T47D (cell line): Measurements from ENCODE around the gene SBF1.

Experiments
- DNase-seq, 2 experiments: peaks; one replicate each; pipeline versions ENCODE4 v3.0.0 to v3.0.0-alpha.2; 2011 to 2012; ENCODE audit warnings: low read depth in 1 of 2, low spot score in 1 of 2
- JUND ChIP-seq: IDR thresholded peaks from 2 replicates; pipeline ENCODE4 v1.6.1; 2012; ENCODE audit warnings: low read depth
- in situ Hi-C: cut with HindIII; loops from 2 replicates; pipeline ENCODE4 v1.10.0; 2016; ENCODE audit warnings: low sequenced_read_pairs, low pct_unique_long_range_greater_than_20kb

The SBF1 gene

DNA sequence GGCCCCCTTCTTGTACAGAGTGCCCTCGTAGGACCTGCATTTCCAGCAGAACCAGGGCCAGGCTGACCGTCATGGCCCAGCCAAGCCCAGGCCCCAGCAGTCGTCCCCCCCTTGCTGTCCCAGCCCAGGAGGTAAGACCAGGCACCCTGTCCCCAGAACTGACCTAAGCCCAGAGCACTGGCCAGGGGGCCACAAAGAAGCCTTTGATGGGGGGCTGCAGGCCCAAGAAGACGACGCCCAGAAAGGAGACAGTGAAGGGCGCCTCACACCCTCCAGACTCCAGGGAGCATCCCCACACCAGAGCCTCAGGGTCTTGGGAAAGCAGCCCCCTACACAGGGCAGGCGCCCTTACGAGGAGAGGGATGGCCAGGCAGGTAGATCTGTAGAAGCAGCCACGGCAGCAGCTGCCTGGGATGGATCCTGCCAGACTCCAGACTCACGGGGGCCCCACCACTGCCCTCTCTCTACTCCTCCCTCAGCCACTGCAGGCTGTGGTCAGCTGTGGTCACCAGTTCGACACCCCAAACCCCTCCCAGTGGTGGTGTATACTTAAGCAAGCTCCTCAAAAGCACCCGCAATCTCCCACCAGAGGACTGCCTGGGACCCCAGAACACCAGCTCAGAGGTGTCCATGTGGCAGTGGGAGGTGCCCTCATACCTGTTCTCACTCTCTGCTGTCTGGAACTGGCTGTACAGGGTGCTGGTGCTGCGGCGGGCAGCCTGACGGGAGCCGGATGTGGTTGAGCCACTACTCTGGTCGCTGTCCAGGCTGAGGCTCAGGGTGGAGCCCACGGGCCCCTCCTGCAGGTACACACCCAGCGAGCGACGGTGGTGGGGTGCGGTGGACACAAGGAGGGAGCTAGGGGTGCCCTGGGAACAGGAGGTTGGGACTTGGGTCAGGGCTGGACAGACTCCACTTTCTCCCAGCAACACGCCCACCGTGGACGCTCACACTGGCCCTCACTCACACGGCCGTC, 27.0 kb downstream of the SBF1 start:
- in situ Hi-C loops, result no loop called here
- DNase-seq, result no peak
- TF ChIP-seq JUND, result no peak

DNA sequence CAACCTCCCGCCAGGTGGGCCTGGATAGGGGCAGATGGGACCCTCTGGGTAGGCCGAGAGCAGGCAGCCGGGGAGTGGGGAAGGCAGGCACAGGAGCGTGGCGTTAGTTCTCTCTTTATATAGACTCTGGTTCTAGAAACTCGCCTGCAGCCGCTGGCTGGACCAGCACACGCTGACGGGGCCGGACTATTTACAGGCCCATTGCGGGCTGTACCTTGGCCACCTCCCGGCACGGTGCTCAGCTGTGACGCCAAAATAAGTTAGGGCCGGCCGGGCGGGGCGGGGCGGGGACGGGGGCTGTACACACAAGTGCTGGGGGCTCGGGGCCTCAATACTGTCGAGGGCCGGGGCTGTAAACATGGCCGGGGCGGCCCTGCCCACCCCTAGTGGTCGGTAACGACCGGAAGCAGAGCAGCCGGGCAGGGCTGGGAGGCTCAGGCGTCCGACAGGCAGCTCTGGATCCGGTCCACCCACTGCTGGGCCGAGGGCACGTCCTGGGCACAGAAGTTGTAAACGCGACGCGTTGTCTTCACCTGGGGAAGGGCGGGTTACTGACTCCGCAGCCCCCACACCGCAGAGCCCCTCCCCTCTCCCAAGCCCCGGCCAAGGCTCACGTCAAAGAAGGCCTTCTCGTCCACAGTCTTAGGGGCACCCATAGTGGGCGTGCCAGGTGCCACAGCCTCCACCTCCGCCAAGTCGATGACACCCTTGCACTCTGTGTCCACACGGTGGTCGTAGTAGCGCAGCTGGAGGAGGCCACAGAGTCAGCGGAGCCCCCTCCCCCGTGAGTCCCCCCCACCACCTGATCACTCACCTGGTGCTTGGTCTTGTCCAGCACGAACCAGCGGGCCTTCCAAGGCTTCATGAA, 27.9 kb downstream of the SBF1 start:
- DNase-seq, result no peak
- in situ Hi-C loops, result no loop called here
- no peak for TF ChIP-seq JUND

DNA sequence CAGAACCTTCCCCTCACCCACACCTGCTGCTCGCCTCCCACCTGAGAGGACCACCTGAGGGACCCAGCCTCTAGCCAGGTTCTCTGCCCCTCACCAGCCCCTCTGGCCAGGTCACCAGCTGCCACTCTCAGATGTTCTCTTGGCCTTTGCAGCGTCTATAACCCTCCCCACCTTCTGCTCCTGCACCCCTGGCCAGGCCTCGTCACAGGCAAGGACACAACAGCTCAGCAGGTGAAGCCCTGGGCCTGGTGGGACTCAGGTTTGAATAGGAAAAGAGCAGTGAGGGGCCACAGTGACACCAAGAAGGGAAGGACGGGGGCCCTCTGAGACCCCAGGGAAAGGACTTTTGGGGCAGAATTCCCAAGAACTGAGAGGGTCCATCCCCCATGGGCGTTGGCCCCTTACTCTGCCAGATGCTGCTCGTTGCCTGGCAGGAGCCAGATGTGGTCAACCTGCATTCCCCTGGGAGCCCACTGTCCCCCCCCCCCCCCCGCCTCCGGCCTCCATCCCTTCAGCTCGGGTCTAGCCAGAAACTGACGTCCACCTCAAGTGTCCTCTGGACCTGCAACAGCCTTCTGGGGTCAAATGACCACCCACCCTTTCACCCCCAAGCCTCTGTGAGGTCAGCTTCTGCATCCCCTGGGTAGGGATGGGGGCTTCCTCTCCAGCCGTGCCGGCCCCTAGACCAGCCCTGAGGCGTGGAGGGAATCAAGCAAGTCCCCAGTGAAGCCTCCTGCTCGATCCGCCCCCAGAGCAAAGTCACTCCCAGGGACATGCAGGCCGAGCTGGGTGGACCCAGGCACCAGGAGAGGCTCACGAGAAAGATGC, 28.7 kb downstream of the SBF1 start:
- in situ Hi-C loops, result no loop called here
- TF ChIP-seq JUND, result no peak
- DNase-seq, result no peak

DNA sequence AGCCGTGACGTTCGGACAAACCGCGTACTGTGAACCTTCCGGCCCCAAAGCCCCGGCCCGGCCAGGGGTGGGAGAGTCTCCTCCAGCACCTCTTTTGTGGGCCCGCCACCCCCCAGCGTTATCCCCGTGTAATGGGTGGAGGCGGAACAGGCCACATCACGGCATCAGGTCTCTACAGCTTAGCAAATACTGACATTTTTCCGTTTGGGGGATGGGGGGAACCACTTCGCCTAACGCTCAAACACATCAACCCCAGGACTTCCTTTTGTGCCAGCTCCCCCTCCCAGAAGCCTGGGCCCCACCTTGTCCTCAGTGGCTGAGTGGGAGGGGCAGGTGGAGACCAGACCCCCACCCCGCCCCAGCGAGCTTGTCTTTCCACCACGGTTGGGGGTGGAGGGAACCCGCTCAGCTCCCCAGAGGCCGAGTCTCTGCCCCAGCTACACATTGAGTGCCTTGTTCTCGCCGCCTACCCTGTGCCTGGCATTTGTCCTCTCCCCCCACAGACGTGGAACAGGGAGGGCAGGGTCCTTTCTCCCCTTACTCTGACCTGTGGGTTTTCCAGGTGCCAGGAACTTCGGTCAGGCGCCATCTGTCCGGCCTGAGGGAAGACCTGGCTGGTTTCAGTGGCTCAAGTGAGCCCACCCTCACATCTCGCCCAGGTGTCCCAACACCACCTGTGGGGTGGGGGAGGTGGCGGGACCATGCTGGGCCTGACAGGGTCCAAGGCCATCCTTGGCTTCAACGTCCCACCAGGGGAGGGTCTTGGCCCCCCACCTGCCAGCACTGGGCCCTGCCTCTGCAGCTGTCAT, 29.6 kb downstream of the SBF1 start:
- in situ Hi-C loops, result no loop called here
- DNase-seq, result peak in 1 of 2 experiments; percentile 20
- TF ChIP-seq JUND, result no peak

DNA sequence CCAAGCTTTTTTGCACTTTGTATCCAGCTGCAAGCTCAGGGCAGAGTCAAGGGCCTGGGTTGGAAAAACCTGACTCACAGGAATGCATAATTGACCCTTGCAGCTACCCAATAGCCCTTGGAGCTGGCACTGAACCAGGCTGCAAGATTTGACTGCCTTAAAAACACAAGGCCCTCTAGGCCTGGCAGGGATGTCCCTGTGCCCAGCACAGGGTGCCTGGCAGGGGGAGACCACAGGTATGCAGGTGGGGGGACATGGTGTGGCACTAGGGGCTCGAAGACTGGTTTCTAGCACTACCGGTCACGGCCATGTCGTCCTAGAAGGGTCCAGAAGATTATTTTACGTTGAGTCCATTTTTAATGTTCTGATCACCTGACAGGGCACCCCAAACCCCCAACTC, 30.2 kb downstream of the SBF1 start:
- TF ChIP-seq JUND, result no peak
- peak; percentile 78 to 86 for DNase-seq
- in situ Hi-C loops, result no loop called here

DNA sequence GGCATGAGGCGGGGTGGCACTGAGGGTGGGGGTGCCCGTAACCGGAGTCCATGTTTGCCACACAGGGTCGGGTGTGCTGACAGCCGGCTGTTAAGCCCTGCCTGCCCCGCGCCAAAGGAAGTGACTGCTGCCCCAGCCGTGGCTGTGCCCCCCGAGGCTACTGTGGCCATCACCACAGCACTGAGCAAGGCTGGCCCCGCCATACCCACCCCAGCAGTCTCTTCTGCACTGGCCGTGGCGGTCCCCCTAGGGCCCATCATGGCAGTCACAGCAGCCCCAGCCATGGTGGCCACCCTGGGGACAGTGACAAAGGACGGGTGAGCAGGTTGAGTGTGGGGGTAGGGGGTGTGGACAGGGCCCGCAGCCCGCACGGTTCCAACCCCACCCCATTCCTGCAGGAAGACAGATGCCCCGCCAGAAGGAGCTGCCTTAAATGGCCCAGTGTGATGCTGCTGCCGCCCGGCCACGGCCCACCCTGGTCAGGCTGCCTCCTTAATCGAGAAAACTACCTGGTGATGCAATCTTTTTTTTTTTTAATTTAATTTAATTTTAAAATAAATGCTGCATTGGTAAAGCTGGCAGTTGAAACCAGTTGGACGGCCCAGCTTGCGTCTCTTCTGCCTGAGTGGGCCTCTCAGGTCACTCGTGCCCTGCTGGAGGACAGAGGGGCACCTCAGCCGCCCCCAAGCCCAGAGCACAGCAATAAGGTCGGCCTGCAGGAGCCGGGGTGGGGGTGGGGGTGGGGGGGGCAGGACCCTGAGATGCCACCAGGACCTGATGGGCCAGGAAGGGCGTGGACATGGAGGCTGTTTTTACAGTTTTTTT, 30.8 kb downstream of the SBF1 start:
- no peak for TF ChIP-seq JUND
- no peak for DNase-seq
- in situ Hi-C loops, result no loop called here

DNA sequence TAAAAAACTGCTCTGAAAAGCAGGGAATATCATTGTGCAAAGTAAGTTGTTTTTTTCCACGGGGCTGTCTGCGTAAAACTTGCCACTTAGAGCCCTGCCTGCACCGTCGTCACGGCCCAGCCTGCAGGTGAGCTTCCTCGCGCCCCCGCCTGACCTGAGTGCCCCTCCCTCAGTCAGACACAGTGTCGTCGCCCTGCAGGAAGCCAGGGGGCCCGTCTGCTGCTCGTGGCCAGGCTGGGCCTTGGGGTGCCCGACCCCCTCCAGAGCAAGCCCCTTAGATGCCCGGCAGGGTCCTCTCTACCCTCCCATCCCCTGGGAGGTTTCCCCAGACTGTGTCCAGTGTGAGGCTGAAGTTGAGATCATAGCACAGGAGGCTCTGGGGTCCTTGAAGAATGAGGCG, 31.6 kb downstream of the SBF1 start:
- in situ Hi-C loops, result no loop called here
- no peak for DNase-seq
- TF ChIP-seq JUND, result no peak

DNA sequence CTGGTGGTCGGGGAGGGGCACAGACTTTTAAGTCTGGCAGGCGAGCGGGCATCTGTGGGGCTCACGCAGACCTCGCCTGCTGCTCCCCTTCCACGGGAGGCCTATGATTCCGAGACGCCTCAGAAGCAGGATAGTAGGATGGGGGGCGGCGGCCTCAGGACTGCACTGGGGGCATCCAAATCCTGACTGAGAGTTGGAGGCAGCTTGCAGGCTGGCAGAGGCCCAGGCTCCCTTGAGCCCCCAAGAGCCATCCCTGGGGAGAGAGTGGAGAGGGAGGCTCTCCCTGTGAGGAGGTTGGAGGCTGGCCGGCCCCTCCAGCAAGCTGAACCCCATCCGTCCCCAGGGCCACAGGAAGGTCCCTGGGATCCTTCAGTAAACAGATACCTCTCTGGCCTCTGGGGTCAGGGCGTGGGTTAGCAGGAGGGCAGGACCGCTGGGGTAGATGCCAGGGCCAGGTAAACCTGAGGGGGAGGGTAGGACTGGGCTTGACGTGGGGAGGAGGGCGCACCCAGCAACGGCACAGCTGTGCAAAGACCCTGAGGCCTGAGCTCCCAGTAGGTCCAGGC, 33.3 kb downstream of the SBF1 start:
- in situ Hi-C loops, result no loop called here
- DNase-seq, result no peak
- no peak for TF ChIP-seq JUND

DNA sequence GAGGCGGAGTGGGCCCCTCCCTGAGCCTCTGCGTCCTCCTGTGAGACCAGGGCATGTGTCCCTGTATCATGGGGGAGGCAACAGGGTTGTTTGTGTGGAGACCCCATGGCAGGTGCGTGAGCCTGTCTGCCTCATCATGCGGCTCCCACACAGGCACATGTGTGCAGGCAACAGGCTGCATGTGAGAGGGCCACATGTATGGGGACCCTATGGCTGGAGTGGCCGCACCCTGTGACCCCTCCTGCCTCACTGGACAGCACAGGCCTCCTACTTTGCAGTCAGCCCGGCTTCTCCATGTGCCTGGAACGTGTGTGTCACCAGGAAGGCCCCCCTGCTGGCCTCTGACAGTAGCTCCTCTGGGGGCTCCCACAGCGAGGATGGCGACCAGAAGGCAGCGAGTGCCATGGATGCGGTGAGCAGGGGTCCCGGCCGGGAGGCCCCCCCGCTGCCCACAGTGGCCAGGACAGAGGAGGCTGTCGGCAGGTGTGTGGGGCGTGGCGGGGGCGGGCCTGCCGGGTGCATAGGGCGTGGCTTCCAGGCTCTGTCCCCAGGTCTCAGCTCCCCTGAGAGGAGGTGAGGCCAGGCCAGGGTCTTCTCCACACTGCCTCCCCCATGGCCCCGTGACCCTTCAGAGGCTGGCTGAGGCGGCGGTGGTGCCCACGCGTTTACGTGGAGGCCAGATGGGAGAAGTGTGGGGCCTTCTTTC, 34.1 kb downstream of the SBF1 start:
- in situ Hi-C loops, result no loop called here
- DNase-seq, result no peak
- TF ChIP-seq JUND, result no peak

DNA sequence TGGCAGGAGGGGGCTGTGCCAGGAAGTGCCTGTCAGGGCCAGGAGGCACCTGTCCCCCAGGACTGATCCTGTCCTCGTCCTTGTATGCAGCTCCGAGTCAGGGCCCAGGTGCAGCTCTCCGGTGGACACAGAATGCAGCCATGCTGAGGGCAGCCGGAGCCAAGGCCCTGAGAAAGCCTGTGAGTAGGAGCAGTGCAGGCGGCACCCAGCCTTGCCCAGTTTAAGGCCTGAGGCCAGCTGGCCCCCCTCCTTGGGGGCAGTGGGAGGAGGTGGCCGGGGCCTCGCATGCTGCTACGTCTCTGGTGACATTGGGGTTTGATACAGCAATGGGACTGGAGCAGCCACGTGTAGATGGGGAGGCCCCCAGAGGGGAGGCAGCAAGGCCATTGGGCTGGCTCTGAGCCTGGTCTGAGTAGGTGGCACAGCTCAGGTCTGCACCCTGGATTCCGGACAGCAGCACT, 34.9 kb downstream of the SBF1 start:
- no peak for TF ChIP-seq JUND
- DNase-seq, result no peak
- in situ Hi-C loops, result no loop called here
